Fibroblast of skin of left quadriceps (primary cell): Measurements from ENCODE around the gene PTPRN2.
"Not testable (repeated sequence)": the region's sequence is repeated elsewhere in the genome, so short reads cannot be mapped to it uniquely, and the experiment has no call there.

Experiments used
- DNase-seq, 2 experiments: peaks; one replicate each; pipeline ENCODE4 v3.0.0-alpha.2; 2013; ENCODE audit warnings: low read depth in 2 of 2

The PTPRN2 gene

DNA sequence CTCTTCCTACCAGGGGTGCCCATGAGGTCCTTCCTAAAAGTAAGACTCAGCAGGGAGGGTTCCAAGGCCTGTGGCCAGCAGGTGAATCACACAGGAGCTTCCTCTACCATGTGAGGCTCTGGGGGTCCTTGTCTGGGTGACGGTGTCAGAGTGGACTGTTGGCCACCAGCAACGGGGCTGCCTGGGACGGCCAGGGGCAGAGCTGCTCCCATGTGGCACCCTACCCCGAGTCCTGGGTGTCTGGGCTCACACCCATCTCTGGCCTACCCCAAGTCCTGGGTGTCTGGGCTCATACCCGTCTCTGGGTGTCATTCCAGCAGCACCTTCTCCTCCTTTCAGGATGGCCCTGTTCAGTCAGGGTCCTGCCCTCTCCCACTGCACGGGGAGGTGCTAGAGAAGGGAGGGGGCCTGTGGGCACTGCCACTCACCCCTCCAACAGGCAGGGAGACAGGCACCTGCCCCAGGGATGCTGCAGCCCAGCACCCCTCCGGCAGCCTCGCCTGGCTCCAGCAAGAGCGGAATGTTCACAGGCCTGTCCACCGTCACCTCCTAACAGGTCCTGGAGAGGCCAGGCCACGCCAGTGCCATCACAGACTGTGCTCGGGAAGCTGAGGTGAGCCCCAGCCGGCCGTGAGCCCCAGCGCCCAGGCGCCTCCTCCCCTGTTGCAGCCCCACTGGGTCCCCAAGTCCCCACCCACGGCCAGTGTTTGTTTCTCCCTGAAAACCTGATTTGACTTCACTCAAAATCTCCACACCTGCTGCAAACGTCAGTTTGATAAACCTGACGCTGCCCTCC is 143.7 kb downstream of the PTPRN2 start:
- no peak for DNase-seq

DNA sequence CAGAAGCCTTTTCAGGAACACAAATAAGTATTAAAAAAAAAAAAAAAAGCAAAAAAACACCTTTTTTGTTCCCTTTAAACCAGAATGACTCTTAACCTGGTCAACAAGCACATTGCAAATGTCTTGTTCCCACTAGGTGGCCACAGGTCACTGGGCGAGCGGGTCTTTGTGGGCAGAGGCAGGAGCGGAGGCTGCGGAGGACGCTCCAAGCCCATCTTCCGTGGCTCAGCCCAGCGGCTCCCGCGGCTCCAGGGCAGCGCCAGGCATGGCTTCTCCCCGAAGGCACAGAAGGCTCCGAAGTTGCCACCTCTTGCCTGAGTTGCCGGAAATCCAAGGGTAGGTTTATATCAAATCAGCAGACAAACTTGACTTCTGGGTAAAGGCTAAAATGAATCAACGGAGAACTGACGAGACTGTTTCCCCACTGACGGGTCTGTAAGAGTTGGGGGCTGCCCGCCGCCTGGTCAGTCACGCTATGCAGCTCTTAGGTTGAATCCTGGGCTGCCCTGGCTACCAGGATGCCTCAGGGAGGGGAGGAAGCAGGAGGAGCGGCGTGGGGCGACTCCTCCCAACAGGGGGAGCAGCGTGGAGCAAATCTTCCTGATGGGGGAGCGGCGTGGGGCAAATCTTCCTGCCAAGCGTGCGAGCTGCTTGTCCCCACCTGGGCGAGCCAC is 144.5 kb downstream of the PTPRN2 start:
- DNase-seq: no peak

DNA sequence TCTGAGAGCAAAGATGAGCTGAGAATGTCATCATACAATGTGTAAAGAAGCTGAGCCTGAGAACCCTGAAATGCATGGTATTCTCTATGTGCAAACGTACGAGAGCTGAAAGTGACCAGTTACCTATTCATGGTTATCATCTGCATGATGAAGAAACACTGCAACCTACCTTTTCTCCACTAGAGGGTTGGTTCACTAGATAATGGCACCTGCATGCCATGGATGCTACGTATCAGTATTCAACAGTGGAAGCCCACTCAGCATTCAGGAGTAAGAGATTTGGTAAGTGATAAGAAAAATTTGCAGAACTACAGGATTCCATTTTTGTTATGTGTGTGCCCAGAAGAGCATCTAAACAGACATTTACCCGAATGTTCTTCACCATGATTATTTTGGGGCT is 145.4 kb downstream of the PTPRN2 start:
- no peak for DNase-seq

DNA sequence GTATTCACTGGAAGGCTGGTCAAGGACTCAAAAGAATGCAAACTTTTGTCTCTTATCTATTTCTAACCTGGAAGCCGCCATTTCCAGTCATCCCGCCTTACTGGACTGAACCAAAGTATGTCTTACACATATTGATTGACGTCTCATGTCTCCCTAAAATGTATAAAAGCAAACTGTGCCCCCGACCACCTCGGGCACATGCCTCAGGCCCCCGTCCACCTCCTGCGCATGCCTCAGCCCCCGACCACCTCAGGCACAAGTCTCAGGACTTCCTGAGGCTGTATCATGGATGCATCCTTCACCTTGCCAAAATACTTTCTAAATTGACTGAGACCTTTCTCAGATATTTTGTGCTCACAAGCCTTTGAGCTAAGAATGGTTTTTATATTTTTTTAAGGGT is 148.6 kb downstream of the PTPRN2 start:
- DNase-seq: no peak

DNA sequence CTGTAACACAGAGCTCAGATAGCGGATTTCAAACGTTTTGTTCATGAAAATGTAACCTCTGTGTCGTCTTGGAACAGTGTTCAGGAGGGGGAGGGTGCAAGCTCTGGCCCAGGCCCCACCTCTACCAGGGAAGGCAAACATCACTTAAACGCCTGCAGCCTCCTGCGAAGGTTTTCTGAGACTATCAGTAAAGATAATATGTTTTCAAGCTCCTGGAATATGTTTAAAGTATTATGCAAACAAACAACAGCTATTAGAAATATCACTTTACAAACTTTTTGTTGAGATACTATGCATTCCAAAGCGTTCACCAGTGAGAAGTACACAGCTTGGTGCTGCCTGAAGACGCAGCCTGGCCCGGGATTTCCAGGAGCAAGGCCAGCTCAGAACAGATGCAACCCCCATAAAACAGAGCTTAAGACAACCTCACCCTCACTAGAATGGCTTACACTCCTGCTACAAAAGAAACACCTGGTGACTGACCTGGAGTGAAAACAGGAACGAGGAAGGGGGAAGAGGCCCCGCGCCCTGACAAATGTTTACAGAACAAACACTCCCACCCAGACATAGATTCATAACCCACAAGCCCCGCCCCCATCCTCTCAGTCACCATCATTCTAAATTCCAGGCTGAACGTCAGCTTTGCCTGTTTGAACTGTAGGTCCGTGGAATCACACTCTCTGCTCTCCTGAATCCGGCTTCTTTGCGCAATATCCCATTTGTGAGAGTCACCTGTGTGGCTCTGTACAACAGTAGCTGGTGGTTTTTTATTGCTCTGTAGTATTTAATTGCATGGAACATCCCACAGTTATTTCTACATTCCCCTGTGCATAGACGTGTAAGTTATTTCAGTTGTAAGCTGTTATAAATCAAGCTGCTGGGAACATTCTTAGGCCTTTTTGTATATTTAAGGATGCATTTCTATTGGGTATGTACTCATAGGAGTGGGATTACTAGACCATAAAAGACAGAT is 155.0 kb downstream of the PTPRN2 start:
- no peak for DNase-seq

DNA sequence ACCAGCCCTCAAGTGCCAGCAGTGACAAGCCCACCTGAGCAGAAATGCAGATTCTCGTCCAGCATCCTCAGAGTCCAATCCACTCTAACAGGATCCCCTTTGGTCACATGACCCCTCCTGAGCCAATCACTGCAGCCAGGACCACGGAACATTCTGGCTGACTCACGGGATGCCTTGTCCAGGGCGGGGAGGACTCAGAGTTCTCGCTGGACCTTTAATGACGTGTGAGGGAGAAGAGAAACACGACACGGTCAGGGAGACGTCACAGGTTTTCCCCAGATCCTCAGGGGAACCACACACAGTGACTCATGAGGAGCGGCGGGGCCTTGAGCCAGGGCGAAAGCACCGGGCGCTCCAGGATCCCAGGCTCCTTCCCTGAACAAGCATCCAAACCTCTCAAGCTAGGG is 155.7 kb downstream of the PTPRN2 start:
- DNase-seq: peak; percentile 10 to 12

DNA sequence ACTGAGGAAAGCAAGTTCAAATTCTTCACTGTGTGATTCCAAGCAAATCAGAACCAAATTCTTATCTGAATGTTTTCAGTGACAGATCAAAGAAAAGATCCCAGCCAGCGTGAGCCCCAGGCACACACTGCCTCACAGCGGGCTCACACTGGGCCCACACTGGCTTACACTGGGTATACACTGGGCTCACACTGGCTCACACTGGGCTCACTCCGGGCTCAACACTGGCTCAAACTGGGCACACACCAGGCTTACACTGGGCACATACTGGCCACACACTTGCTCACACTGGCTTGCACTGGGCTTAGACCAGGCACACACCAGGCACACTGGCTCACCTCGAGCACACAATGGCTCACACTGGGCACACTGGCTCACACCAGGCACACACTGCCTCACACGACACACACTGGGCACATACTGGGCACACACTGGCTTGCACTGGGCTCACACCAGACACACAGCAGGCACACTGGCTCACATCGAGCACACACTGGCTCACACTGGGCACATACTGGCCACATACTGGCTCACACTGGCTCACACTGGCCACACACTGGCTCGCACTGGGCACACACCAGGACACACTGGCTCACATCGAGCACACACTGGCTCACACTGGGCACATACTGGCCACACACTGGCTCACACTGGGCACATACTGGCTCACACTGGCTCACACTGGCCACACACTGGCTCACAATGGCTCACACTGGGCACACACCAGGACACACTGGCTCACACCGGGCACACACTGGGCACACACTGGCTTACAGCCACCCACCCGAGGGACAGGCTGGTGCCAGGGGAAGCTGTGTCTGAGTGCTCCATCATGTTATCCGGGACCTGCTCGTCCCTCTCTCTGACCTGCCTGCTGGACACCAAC is 156.3 kb downstream of the PTPRN2 start:
- DNase-seq: no peak

DNA sequence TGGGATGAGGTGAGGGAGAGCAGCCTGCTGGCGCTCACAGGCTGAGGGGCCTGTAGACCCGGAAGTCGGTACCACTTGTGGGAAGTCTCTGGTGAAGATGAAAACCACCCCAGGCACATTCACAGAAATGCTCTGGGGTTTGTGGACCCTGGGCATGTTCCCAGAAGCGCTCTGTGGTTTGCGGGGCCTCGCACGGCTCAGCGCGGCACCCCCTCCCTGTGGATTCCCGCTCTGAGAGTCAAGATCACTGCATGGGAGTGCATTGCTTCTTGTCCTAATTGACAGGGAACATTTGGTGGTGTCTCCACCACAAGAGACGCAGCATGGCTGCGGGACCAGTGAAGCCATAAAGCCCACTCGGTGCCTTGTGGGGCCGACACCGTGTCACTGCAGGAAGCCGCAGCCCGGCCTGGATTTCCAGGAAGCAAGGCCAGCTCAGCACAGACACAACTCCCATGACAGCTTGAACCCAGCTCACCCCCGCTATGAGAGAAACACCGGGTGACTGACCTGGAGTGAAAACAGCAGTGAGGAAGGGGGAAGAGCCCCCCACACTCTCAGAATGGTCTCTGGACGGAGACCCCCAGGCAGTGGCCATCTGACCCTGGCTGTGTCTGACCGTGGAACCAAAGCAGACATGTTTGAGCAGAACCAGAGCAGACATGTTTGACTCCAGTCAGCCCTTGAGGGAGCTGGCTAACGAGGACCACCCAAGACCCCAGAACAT is 157.2 kb downstream of the PTPRN2 start:
- no peak for DNase-seq

DNA sequence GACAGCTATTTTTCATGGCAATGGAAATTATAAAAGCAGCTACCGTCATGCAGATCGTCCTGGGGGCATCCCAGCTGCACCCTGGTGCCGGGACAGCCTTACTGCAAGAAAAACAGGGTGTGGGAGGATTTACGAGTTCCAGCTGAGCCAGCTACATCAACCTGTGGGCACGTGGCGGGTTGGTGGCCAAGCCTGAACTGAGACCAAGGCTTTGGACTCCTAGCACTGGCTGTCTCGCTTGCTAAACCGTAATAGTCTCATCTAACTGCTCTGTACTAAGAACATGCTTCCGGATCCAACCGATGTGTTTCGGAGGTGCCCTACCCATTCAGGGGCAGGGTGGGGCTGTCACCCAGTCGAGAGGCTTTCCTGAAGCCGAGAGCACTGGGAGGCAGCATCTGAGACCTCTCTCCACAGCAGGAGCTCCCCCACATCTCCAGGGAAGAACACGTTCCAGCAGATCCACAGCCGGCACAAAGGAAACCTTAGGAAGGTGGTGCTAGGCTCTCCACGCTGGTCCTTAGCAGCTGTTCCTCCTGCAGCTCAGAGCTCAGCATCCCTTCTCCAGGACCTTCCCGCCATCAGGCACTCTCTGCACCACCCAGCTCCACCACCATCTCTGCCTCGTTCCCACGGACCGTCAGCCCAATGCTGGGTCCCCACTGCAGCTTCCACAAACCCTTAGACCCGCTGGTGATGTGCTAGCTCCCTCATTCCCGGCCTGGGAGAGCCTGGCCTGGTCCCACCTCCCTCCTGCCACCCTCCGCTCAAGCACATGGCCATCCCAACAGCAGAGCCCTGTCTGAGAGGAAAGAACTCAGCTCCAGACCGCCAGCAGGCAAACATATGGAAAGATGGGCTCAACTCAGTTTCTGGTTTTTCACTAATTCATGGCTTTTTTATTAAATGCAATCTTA is 158.5 kb downstream of the PTPRN2 start:
- no peak for DNase-seq

DNA sequence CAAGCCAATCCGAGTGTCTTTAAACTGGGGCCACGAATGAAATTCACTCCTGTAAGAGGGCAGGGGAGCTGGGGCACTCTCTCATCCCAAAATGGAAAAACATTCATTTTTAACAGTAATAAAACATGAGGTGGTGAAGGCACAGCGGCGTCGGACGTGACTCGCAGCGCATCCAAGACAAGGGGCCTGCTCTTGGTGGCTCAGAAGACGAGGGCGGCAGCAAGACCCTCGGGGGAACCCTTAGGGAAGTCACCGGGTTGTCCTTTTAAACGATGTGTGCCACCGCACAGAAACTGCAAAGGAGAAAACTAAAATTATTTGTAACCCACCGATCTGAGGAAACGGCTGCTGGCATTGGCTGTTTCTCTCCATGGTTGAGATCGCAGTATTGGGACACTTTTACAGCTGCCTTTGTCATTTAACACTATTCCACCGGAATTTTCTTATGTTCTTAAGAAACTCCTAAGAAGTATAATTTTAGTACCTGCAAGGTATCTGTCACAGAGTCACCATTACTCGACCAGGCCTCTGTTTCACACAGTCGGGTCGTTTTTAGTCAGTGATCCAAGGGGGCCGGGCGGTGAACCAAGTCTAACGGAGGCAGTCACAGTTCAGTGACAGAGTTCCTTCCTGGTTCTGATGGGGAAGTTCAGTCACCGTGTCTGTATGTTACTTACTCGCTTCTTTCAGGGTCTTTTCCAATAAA is 159.3 kb downstream of the PTPRN2 start:
- no peak for DNase-seq

DNA sequence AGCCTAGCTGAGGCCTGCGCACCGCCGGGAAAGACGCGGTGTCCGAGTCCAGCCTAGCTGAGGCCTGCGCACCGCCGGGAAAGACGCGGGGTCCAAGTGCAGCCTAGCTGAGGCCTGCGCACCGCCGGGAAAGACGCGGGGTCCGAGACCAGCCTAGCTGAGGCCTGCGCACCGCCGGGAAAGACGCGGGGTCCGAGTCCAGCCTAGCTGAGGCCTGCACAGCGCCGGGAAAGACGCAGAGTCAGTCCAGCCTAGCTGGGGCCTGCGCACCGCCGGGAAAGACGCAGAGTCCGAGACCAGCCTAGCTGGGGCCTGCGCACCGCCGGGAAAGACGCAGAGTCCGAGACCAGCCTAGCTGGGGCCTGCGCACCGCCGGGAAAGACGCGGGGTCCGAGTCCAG is 161.9 kb downstream of the PTPRN2 start:
- not testable (repeated sequence) for DNase-seq

DNA sequence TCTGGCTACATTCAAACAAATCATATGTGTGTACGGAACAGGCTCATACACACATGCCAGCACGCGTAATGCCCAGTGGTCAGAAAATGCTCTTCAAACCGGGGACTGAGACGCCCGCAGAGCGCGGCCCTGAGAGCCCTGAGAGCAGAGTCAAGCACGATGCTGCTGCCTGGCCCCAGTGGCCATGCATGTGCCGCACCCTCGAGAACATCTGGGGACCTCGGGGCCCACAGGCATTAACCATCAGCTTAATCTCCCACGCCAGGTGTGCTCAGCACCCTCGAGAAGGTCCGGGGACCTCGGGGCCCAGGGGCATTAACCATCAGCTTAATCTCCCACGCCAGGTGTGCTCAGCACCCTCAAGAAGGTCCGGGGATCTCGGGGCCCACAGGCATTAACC is 163.1 kb downstream of the PTPRN2 start:
- DNase-seq: no peak

DNA sequence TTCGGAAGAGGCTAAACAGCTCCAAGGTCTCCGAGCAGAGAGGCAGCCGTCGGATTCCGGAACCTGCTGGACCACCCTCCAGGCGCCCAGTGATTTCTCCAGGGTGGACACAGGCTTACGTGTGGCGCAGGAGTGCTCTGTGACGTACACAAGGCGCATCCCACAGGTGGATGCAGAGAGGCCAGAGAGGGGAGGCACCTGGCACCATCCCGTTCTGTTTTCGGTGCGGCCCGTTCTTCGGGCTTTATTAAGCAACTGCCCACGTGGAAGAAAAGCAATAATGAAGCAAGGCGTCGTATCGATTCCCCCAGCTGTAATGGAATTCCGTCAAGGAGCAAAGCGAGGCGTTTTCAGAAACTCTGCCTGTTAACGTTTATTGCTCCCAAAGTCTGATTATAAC is 163.6 kb downstream of the PTPRN2 start:
- no peak for DNase-seq

DNA sequence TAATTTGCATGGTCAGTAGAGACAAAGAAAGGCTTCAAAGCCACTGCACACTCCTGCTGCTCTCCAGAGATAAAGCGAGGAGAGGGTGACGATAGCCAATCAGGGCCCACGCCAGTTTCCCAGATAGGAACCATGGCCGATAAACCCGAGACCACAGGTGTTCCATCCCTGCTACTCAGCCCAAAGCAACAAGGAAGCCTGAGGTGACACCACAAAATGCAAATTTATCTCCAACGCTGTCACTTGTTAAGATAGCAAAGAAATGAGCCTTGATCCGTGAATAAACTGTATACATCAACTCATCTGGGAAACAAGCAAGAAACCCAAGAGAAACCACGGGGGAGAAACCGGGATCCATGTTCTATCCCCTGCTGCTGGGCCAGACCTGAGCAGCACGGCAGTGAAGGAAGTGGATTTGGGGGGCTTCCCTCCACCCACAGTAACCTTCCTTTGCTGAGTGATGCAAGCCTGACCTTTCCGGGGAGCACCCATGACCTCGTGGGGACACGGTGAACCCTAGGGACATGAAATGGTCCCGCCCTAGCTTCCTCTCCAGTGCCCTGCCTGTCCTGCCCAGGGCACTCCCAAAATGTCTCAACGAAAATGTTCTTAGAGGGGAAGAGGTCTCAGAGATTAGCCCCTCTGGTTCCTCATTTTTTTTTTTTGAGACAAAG is 164.6 kb downstream of the PTPRN2 start:
- DNase-seq: no peak

DNA sequence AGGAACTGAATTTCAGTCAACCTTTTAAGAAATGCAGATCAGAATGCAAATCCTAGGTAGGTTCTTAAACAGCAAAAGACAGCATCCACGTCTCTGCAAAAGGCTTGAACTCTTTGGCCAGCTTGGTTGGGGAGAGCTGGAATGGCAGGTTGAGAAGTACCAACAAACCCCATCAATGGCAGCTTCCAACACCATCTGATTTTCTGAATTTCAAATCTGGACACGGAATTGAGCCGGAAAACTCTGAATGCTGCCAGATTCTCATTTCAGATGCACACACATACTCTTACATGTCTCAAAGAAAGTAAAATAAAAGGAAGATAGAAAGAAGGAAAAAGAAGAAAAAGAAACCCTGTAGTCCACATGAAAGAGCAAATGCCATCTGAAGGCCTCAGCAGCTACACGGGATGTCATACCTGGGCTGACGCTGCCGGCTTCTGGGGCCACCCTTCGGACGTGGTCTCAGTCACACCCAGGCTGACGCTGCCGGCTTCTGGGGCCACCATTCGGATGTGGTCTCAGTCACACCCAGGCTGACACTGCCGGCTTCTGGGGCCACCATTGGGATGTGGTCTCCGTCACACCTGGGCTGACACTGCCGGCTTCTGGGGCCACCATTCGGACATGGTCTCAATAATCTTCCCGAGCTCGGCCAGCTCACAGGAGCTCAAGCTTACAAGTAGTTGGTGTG is 165.3 kb downstream of the PTPRN2 start:
- DNase-seq: no peak

DNA sequence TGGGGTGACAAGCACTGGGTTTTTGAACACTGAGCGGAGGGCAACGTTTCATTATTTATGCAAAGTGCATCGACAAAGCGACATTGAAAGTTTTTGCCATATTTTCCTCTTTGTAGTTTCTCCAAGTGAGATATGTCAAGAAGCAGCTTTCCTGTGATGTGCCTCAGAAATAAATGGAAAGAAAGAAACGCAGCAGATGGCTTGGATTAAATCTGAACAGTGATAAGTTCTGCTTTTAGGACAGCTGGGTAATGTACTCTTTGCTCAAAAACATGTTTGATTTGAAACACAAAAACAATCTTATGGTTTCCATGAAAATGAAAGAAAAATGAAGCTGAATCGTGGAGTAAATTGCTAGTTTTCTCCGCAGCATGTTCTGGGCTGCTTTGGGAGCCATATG is 166.3 kb downstream of the PTPRN2 start:
- no peak for DNase-seq

DNA sequence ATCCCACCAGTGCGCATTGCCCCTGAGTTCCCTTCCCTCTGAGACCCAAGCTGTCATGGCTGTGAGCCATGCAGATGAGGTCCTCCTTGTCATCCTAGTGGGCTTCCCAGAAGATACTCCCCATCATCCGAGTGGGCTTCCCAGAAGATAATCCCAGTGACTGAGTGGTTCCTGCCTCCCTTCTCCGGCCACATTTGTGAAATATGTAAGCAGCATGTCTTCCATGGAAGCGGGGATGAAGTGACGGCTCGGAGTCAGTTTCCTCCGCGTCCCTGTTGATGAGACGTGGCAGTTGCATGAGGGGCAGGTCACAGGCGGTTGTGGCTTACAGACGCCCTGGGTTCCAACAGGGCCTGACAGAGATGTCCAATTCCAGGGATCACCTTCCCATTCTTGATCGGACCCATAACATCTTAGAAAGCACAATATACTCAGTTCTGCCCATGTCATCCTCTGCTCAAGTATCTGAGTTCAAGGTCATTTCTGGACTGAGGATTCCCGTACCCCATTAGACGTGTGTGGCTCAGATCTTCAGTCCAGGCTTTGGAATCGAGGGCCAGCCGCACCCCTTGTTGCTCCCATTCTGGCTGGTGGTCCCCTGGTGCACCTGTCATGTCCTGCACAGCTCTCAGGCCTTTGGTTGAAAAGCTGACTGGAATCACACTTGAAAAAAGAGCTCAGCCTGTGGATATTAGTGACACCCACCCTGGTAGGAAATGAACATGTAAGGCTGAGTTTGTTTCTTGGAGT is 166.9 kb downstream of the PTPRN2 start:
- DNase-seq: no peak
